ENCODE data around the gene HSF4.

Gene HSF4

GRCh38 chr16:67156143-67156844 is 8.3 kb upstream of the HSF4 start:
- H3K9me3 Mint-ChIP-seq = peaks cover 0 to 1% of the 10 kb centered on the region in 2 donors
- H3K4me1 Mint-ChIP-seq = peaks cover 40 to 70% of the 10 kb centered on the region in 2 donors
- no peak overlapping the region for H3K27ac Mint-ChIP-seq

GRCh38 chr16:67157106-67157748 is 7.3 kb upstream of the HSF4 start:
- no peak overlapping the region for H3K27ac Mint-ChIP-seq
- peaks cover 14 to 16% of the 10 kb centered on the region in 2 donors for H3K36me3 Mint-ChIP-seq
- H3K4me3 Mint-ChIP-seq = no peak overlapping the region
- ATAC-seq (replicated peaks) = no peak
- H3K4me1 Mint-ChIP-seq = peaks cover 42 to 76% of the 10 kb centered on the region in 2 donors
- H3K27me3 Mint-ChIP-seq = peaks cover 14 to 28% of the 10 kb centered on the region in 2 donors
- H3K9me3 Mint-ChIP-seq = peaks cover 0 to 1% of the 10 kb centered on the region in 2 donors
- no peak for DNase-seq

More at GRCh38 chr16:67156143-67156844, 8.3 kb upstream of the HSF4 start:
- Mint-ChIP-seq H3K36me3 (peaks cover 11 to 16% of the 10 kb centered on the region in 2 donors), H3K27me3 (peaks cover 11 to 28% of the 10 kb centered on the region in 2 donors), H3K4me3 (no peak overlapping the region)
- DNase-seq (no peak), ATAC-seq (replicated peaks) (no peak)

GRCh38 chr16:67157892-67158635 is 6.5 kb upstream of the HSF4 start:
- DNase-seq = no peak
- peak overlapping the region; percentile 90 for H3K27ac Mint-ChIP-seq
- peaks cover 44 to 81% of the 10 kb centered on the region in 2 donors for H3K4me1 Mint-ChIP-seq
- H3K4me3 Mint-ChIP-seq = peak overlapping the region; percentile 91
- H3K9me3 Mint-ChIP-seq = peaks cover 0 to 1% of the 10 kb centered on the region in 2 donors
- H3K36me3 Mint-ChIP-seq = peaks cover 14 to 16% of the 10 kb centered on the region in 2 donors
- ATAC-seq (replicated peaks) = no peak
- peaks cover 9 to 29% of the 10 kb centered on the region in 2 donors for H3K27me3 Mint-ChIP-seq

- H3K36me3 Mint-ChIP-seq = peaks cover 12 to 14% of the 10 kb centered on the region in 2 donors
- peaks cover 40 to 81% of the 10 kb centered on the region in 2 donors for H3K4me1 Mint-ChIP-seq
- DNase-seq = peak; percentile 85
- peak overlapping the region; percentile 91 for H3K4me3 Mint-ChIP-seq
- ATAC-seq (replicated peaks) = peak; percentile 59
- H3K27ac Mint-ChIP-seq = peak overlapping the region; percentile 90
- H3K9me3 Mint-ChIP-seq = peaks cover 0 to 1% of the 10 kb centered on the region in 2 donors
- peaks cover 11 to 33% of the 10 kb centered on the region in 2 donors for H3K27me3 Mint-ChIP-seq
Measured at GRCh38 chr16:67158637-67159600, 5.6 kb upstream of the HSF4 start.

- H3K36me3 Mint-ChIP-seq = peaks cover 0 to 4% of the 10 kb centered on the region in 2 donors
- peaks cover 0 to 1% of the 10 kb centered on the region in 2 donors for H3K9me3 Mint-ChIP-seq
- H3K4me3 Mint-ChIP-seq = peak overlapping the region; percentile 17 to 59
- DNase-seq = no peak
- no peak for ATAC-seq (replicated peaks)
- H3K27ac Mint-ChIP-seq = no peak overlapping the region
- peaks cover 29 to 50% of the 10 kb centered on the region in 2 donors for H3K27me3 Mint-ChIP-seq
- H3K4me1 Mint-ChIP-seq = peaks cover 41 to 81% of the 10 kb centered on the region in 2 donors
Measured at GRCh38 chr16:67161595-67162058, 2.9 kb upstream of the HSF4 start.

- H3K9me3 Mint-ChIP-seq = peaks cover 0 to 1% of the 10 kb centered on the region in 2 donors
- H3K27ac Mint-ChIP-seq = no peak overlapping the region
- peaks cover 37 to 60% of the 10 kb centered on the region in 2 donors for H3K27me3 Mint-ChIP-seq
- no peak for ATAC-seq (replicated peaks)
- peaks cover 36 to 75% of the 10 kb centered on the region in 2 donors for H3K4me1 Mint-ChIP-seq
- no peak for DNase-seq
- H3K4me3 Mint-ChIP-seq = peak overlapping the region; percentile 37 to 63
- H3K36me3 Mint-ChIP-seq = peaks cover 0 to 4% of the 10 kb centered on the region in 2 donors
Measured at GRCh38 chr16:67162506-67163163, 1.9 kb upstream of the HSF4 start.

- H3K4me3 Mint-ChIP-seq = peak overlapping the region; percentile 63 to 73
- peaks cover 0 to 1% of the 10 kb centered on the region in 2 donors for H3K9me3 Mint-ChIP-seq
- no peak for DNase-seq
- peaks cover 0 to 4% of the 10 kb centered on the region in 2 donors for H3K36me3 Mint-ChIP-seq
- H3K27ac Mint-ChIP-seq = no peak overlapping the region
- ATAC-seq (replicated peaks) = peak in 1 of 2 donors; percentile 3
- peaks cover 42 to 68% of the 10 kb centered on the region in 2 donors for H3K27me3 Mint-ChIP-seq
- H3K4me1 Mint-ChIP-seq = peaks cover 30 to 72% of the 10 kb centered on the region in 2 donors
Measured at GRCh38 chr16:67163164-67163998, 1.2 kb upstream of the HSF4 start.

GRCh38 chr16:67163999-67164558 is 466 bp upstream of the HSF4 start:
- H3K4me3 Mint-ChIP-seq = peak overlapping the region; percentile 63 to 73
- DNase-seq (no peak), ATAC-seq (replicated peaks) (no peak)
- peaks cover 26 to 68% of the 10 kb centered on the region in 2 donors for H3K4me1 Mint-ChIP-seq
- H3K27me3 Mint-ChIP-seq = peaks cover 49 to 75% of the 10 kb centered on the region in 2 donors
- peaks cover 0 to 1% of the 10 kb centered on the region in 2 donors for H3K9me3 Mint-ChIP-seq
- peaks cover 0 to 4% of the 10 kb centered on the region in 2 donors for H3K36me3 Mint-ChIP-seq
- peak overlapping the region; percentile 31 for H3K27ac Mint-ChIP-seq

- no peak for DNase-seq
- ATAC-seq (replicated peaks) = no peak
- Mint-ChIP-seq H3K4me1 (peaks cover 32 to 72% of the 10 kb centered on the region in 2 donors), H3K4me3 (peak overlapping the region; percentile 46 to 65), H3K27me3 (peaks cover 60 to 88% of the 10 kb centered on the region in 2 donors), H3K27ac (peak overlapping the region; percentile 56), H3K36me3 (peaks cover 0 to 4% of the 10 kb centered on the region in 2 donors), H3K9me3 (peaks cover 0 to 1% of the 10 kb centered on the region in 2 donors)
Measured at GRCh38 chr16:67165121-67166078, 855 bp downstream of the HSF4 start.

- ATAC-seq (replicated peaks) = no peak
- peaks cover 32 to 69% of the 10 kb centered on the region in 2 donors for H3K4me1 Mint-ChIP-seq
- H3K36me3 Mint-ChIP-seq = peaks cover 0 to 2% of the 10 kb centered on the region in 2 donors
- peak overlapping the region; percentile 25 for H3K27ac Mint-ChIP-seq
- H3K27me3 Mint-ChIP-seq = peaks cover 65 to 89% of the 10 kb centered on the region in 2 donors
- H3K4me3 Mint-ChIP-seq = no peak overlapping the region
- no peaks in the 10 kb centered on the region for H3K9me3 Mint-ChIP-seq
- DNase-seq = no peak
Measured at GRCh38 chr16:67166110-67166547, 1.6 kb downstream of the HSF4 start.

GRCh38 chr16:67166598-67167168 is 2.1 kb downstream of the HSF4 start:
- peaks cover 69 to 91% of the 10 kb centered on the region in 2 donors for H3K27me3 Mint-ChIP-seq
- ATAC-seq (replicated peaks) = no peak
- H3K4me3 Mint-ChIP-seq = no peak overlapping the region
- no peaks in the 10 kb centered on the region for H3K9me3 Mint-ChIP-seq
- peak overlapping the region; percentile 25 for H3K27ac Mint-ChIP-seq
- peaks cover 36 to 66% of the 10 kb centered on the region in 2 donors for H3K4me1 Mint-ChIP-seq
- no peak for DNase-seq
- H3K36me3 Mint-ChIP-seq = peaks cover 0 to 2% of the 10 kb centered on the region in 2 donors
